H1 (cell line): ENCODE results near the gene CDYL.

Source experiments
- CBX5 ChIP-seq: fragments of 300-800, 300-1000 bp; sonication (generic); IDR thresholded peaks from 2 replicates; pipeline ENCODE4 v1.7.1; 2016; ENCODE audit warnings: antibody characterized with exemption, low read length, low read depth
- MAFK ChIP-seq: IDR thresholded peaks from 2 replicates; pipeline ENCODE4 v1.6.1; 2012; ENCODE audit warnings: low read depth, mild to moderate bottlenecking, improper control_type of control experiment, low read length
- POLR2A ChIP-seq, 2 experiments: IDR thresholded peaks; 1 replicate in 1 of 2; 2 replicates in 1 of 2; pipeline ENCODE4 v1.6.1; 2011; ENCODE audit warnings: low read depth in 2 of 2, low read length in 2 of 2, mild to moderate bottlenecking in 2 of 2; ENCODE audit errors: control extremely low read depth in 1 of 2
- RFX5 ChIP-seq: IDR thresholded peaks from 2 replicates; pipeline ENCODE4 v1.6.1; 2011; ENCODE audit warnings: low read depth, low read length, improper control_type of control experiment, borderline replicate concordance
- TAF1 ChIP-seq: IDR thresholded peaks from 2 replicates; pipeline ENCODE4 v1.6.1; 2011; ENCODE audit warnings: mild to moderate bottlenecking, low read depth, low read length
- TF ChIP-seq, protein P1 (sequence below), 3 experiments: IDR thresholded peaks; 1 replicate in 2 of 3; 2 replicates in 1 of 3; pipeline versions ENCODE4 v1.5.1 to v1.6.1; 2011; ENCODE audit warnings: low read length in 3 of 3, mild to moderate bottlenecking in 3 of 3, inconsistent platforms in 2 of 3, low read depth in 1 of 3, moderate library complexity in 1 of 3; ENCODE audit not compliant: insufficient read depth in 1 of 3; ENCODE audit errors: control extremely low read depth in 1 of 3

GRCh38 chr6:4922488-4923037, 146.4 kb downstream of the CDYL start:
- no peak for TF ChIP-seq POLR2A (IDR thresholded peaks at IDR 0.05; ENCODE audit: control extremely low read depth in 1 of 2, low read depth in 2 of 2, low read length in 2 of 2)
- TF ChIP-seq RFX5: no peak
- TF ChIP-seq, protein P1, sequence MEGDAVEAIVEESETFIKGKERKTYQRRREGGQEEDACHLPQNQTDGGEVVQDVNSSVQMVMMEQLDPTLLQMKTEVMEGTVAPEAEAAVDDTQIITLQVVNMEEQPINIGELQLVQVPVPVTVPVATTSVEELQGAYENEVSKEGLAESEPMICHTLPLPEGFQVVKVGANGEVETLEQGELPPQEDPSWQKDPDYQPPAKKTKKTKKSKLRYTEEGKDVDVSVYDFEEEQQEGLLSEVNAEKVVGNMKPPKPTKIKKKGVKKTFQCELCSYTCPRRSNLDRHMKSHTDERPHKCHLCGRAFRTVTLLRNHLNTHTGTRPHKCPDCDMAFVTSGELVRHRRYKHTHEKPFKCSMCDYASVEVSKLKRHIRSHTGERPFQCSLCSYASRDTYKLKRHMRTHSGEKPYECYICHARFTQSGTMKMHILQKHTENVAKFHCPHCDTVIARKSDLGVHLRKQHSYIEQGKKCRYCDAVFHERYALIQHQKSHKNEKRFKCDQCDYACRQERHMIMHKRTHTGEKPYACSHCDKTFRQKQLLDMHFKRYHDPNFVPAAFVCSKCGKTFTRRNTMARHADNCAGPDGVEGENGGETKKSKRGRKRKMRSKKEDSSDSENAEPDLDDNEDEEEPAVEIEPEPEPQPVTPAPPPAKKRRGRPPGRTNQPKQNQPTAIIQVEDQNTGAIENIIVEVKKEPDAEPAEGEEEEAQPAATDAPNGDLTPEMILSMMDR (IDR thresholded peaks at IDR 0.05; ENCODE audit: control extremely low read depth in 1 of 3, insufficient read depth in 1 of 3, low read depth in 1 of 3, low read length in 3 of 3): no peak
- no peak for TF ChIP-seq CBX5
- no peak for TF ChIP-seq TAF1
- TF ChIP-seq MAFK: no peak
